Measurements from ENCODE around the gene CNTNAP2.

DNA sequence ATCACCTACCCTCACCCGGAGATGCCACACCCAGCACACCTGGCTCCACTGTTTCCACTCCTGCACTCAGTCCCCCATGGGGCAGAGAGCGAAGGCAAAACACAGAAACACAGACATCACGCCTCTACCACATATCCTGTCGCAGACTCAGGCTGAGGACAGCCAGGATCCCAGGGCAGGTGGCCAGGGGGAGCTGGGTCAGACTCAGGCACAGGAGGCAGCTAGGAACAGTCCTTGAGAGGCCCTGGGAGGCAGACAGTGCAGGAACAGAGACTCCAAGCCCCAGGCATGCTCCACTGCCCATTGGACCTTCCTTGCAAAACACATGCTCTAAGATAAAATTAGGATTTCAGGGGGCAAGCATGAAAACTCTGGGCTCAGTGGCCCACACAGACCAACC lies 2319.5 kb downstream of the CNTNAP2 start:
- TF ChIP-seq, protein P1, sequence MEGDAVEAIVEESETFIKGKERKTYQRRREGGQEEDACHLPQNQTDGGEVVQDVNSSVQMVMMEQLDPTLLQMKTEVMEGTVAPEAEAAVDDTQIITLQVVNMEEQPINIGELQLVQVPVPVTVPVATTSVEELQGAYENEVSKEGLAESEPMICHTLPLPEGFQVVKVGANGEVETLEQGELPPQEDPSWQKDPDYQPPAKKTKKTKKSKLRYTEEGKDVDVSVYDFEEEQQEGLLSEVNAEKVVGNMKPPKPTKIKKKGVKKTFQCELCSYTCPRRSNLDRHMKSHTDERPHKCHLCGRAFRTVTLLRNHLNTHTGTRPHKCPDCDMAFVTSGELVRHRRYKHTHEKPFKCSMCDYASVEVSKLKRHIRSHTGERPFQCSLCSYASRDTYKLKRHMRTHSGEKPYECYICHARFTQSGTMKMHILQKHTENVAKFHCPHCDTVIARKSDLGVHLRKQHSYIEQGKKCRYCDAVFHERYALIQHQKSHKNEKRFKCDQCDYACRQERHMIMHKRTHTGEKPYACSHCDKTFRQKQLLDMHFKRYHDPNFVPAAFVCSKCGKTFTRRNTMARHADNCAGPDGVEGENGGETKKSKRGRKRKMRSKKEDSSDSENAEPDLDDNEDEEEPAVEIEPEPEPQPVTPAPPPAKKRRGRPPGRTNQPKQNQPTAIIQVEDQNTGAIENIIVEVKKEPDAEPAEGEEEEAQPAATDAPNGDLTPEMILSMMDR (IDR thresholded peaks at IDR 0.05; ENCODE audit: low read depth, low read length, missing input control) = no peak
- TF ChIP-seq, protein P2, sequence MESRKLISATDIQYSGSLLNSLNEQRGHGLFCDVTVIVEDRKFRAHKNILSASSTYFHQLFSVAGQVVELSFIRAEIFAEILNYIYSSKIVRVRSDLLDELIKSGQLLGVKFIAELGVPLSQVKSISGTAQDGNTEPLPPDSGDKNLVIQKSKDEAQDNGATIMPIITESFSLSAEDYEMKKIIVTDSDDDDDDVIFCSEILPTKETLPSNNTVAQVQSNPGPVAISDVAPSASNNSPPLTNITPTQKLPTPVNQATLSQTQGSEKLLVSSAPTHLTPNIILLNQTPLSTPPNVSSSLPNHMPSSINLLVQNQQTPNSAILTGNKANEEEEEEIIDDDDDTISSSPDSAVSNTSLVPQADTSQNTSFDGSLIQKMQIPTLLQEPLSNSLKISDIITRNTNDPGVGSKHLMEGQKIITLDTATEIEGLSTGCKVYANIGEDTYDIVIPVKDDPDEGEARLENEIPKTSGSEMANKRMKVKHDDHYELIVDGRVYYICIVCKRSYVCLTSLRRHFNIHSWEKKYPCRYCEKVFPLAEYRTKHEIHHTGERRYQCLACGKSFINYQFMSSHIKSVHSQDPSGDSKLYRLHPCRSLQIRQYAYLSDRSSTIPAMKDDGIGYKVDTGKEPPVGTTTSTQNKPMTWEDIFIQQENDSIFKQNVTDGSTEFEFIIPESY (IDR thresholded peaks at IDR 0.05) = no peak
- no peak for TF ChIP-seq EGR1 (IDR thresholded peaks at IDR 0.05; ENCODE audit: low read depth in 2 of 2)
- no peak for TF ChIP-seq RXRA (IDR thresholded peaks at IDR 0.05)
- TF ChIP-seq, protein P3, sequence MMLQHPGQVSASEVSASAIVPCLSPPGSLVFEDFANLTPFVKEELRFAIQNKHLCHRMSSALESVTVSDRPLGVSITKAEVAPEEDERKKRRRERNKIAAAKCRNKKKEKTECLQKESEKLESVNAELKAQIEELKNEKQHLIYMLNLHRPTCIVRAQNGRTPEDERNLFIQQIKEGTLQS (IDR thresholded peaks at IDR 0.05) = no peak
- TF ChIP-seq TAF1 (conservative IDR thresholded peaks at IDR 0.05) = no peak
- TF ChIP-seq RAD21 (IDR thresholded peaks at IDR 0.05) = no peak
- TF ChIP-seq, protein P4, sequence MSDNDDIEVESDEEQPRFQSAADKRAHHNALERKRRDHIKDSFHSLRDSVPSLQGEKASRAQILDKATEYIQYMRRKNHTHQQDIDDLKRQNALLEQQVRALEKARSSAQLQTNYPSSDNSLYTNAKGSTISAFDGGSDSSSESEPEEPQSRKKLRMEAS (IDR thresholded peaks at IDR 0.05) = no peak
- TF ChIP-seq FOXA1 (IDR thresholded peaks at IDR 0.05) = no peak
- TF ChIP-seq GABPA (IDR thresholded peaks at IDR 0.05 in 1 of 2, conservative IDR thresholded peaks at IDR 0.05 in 1 of 2) = no peak
- no peak for TF ChIP-seq SP1 (IDR thresholded peaks at IDR 0.05)
